HAP-1 (cell line): Measurements from ENCODE around the gene WDR4.
"Not testable (repeated sequence)": the region's sequence is repeated elsewhere in the genome, so short reads cannot be mapped to it uniquely, and the experiment has no call there.

ENCODE experiments used
- DNase-seq, 2 experiments: peaks; one replicate each; pipeline ENCODE4 v3.0.0-alpha.2; 2016 to 2020; ENCODE audit warnings: low spot score in 2 of 2
- H3K27me3 ChIP-seq: fragments of 250-450 bp; sonication (Bioruptor Pico); 2 replicates; pipeline ENCODE4 v1.5.1; 2020; ENCODE audit warnings: low read depth, mild to moderate bottlenecking, moderate library complexity
- H3K36me3 ChIP-seq: fragments of 250-450 bp; sonication (Bioruptor Pico); replicated peaks from 2 replicates; pipeline ENCODE4 v1.5.1; 2020; ENCODE audit warnings: mild to moderate bottlenecking
- H3K4me1 ChIP-seq: fragments of 250-450 bp; sonication (Bioruptor Pico); 2 replicates; pipeline ENCODE4 v1.5.1; 2020; ENCODE audit warnings: mild to moderate bottlenecking
- H3K4me3 ChIP-seq: fragments of 250-450 bp; sonication (Bioruptor Pico); 2 replicates; pipeline ENCODE4 v1.5.1; 2020; ENCODE audit warnings: mild to moderate bottlenecking, moderate library complexity
- H3K9me3 ChIP-seq: fragments of 250-450 bp; sonication (Bioruptor Pico); 2 replicates; pipeline ENCODE4 v1.5.1; 2020; ENCODE audit warnings: mild to moderate bottlenecking, moderate library complexity
- in situ Hi-C: fragments of 300-500 bp; cut with MboI; formaldehyde crosslinking; loops from 3 replicates; pipeline ENCODE4 v1.14.3; 2020; ENCODE audit warnings: low sequenced_read_pairs, inconsistent platforms, mixed read lengths

Gene WDR4

DNA sequence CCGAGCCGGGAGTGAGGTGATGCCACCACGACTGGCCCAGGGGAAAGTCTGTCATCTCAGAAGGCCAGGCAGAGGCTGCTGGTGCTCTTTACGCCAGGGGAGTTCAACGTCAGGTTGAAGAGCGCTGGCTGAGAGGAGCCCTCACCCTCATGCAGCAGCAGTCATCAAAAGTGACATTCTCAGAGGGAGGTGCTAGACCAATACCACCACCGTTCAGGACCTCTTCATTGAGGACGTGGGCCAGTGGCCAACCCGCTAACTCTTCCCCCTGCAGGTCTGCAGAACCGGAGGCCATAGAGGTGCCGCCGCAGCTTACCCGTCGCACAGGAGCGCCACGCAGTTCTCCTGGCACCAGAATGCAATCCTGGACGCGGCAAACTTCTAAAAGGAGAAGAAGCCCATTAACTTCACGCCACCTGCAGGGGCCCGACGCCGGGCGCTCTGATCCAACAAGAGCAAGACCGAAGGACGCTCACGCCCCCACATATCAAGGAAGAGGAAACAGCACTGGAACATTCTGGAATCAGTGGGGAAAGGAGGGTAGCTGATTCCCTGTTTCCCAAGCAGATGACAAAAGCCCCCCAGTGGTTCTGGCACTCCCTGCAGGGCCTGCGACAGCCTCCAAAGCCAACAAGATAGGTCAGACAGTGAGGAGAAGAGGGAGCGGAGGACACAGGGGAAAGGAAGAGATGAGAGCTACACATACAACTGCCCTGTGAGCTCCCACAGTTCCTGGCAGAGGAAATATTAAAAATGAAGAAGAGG, 24.9 kb downstream of the WDR4 start:
- Histone ChIP-seq H3K4me3 (no peak overlapping the region), H3K27me3 (no peaks in the 10 kb centered on the region), H3K9me3 (no peaks in the 10 kb centered on the region), H3K36me3 (peaks cover 99% of the 10 kb centered on the region), H3K4me1 (no peaks in the 10 kb centered on the region)
- no peak for DNase-seq
- in situ Hi-C loops: no loop called here

DNA sequence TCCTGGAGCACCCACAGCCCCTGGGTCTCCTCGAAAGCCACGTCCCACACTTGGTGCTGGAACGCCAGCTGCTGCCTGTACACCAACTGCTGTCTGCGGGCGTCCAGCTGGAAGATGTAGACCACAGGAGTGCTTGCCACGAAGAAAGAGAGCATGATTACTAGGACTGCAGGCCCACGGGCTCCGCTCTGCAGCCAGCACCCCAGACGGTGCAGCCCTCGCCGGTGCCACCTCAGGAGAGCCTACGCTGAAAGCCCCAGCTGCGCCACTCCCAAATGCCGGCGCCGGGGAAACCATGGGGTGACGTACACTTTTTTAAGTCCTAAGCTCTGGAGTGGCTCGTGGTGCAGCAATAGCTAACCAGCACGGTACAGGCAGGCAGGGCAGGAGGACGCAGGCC, 25.7 kb downstream of the WDR4 start:
- peaks cover 94% of the 10 kb centered on the region for H3K36me3 ChIP-seq
- no peaks in the 10 kb centered on the region for H3K9me3 ChIP-seq
- H3K4me1 ChIP-seq: no peaks in the 10 kb centered on the region
- H3K27me3 ChIP-seq: no peaks in the 10 kb centered on the region
- no peak for DNase-seq
- in situ Hi-C loops: no loop called here
- no peak overlapping the region for H3K4me3 ChIP-seq

DNA sequence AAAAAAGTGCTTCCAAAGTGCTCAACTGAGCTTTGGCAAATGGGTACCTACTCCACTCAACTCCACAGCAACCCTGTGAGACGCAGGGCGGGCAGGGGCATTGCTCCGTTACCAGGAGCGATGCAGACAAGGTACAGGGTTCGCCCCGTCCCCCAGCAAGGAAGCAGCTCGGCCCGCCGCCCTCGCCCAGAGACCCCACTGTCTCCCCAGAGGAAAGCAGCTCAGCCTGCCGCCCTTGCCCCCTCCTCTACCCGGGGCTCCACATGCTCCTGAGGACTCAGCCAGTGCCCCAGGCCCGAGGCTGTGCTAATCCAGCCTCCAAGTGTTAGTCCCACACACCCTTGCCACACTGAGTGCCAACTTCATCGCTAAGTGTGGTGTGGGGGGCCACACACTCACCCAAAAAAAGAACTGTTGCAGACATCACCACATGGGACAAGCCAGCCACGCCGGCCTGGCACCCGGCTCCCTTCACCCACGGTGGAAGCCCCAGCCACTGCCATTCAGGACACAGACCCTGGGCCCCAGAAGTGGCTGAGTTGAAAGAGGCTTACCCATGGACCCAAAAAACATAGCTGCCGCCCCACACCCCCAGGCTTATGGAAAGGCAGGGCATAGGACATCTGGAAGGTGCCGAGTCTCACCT, 26.3 kb downstream of the WDR4 start:
- in situ Hi-C loops: no loop called here
- no peaks in the 10 kb centered on the region for H3K9me3 ChIP-seq
- H3K27me3 ChIP-seq: no peaks in the 10 kb centered on the region
- DNase-seq: no peak
- peaks cover 88% of the 10 kb centered on the region for H3K36me3 ChIP-seq
- H3K4me1 ChIP-seq: no peaks in the 10 kb centered on the region
- no peak overlapping the region for H3K4me3 ChIP-seq

GRCh38 chr21:42851812-42852665, 27.3 kb downstream of the WDR4 start:
- no peaks in the 10 kb centered on the region for H3K4me1 ChIP-seq
- no peaks in the 10 kb centered on the region for H3K9me3 ChIP-seq
- in situ Hi-C loops: no loop called here
- no peak for DNase-seq
- no peaks in the 10 kb centered on the region for H3K27me3 ChIP-seq
- H3K4me3 ChIP-seq: no peak overlapping the region
- peaks cover 87% of the 10 kb centered on the region for H3K36me3 ChIP-seq

GRCh38 chr21:42850866-42851391, 28.4 kb downstream of the WDR4 start:
- Histone ChIP-seq H3K9me3 (no peaks in the 10 kb centered on the region), H3K27me3 (no peaks in the 10 kb centered on the region), H3K36me3 (peaks cover 83% of the 10 kb centered on the region), H3K4me1 (no peaks in the 10 kb centered on the region), H3K4me3 (no peak overlapping the region)
- in situ Hi-C loops: no loop called here
- DNase-seq: peak in 1 of 2 experiments; percentile 69

DNA sequence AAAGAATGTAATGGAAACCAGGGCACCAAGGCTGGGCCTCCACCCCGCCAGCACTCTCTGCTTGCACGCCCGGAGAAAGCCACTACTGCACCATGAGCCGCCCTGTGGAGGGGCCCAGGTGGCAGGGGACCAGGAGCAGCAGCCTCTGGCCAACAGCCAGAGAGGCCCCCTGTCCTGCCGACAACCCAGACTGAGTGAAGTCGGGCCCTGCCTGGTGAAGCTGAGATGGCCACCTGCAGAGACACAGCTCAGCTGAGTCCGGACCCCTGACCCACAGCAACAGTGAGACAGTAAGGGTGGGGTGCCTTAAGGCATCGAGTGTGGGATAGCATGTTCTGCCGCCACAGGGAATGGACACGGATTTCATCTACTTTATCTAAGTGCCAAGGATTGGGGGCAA, 28.9 kb downstream of the WDR4 start:
- in situ Hi-C loops: no loop called here
- H3K27me3 ChIP-seq: no peaks in the 10 kb centered on the region
- DNase-seq: no peak
- peaks cover 83% of the 10 kb centered on the region for H3K36me3 ChIP-seq
- H3K9me3 ChIP-seq: no peaks in the 10 kb centered on the region
- no peak overlapping the region for H3K4me3 ChIP-seq
- no peaks in the 10 kb centered on the region for H3K4me1 ChIP-seq

GRCh38 chr21:42849759-42850412, 29.5 kb downstream of the WDR4 start:
- H3K36me3 ChIP-seq: peaks cover 83% of the 10 kb centered on the region
- H3K4me1 ChIP-seq: no peaks in the 10 kb centered on the region
- no peak overlapping the region for H3K4me3 ChIP-seq
- no peaks in the 10 kb centered on the region for H3K27me3 ChIP-seq
- in situ Hi-C loops: no loop called here
- DNase-seq: no peak
- no peaks in the 10 kb centered on the region for H3K9me3 ChIP-seq

- in situ Hi-C loops: no loop called here
- Histone ChIP-seq H3K4me1 (no peaks in the 10 kb centered on the region), H3K4me3 (no peak overlapping the region), H3K9me3 (no peaks in the 10 kb centered on the region), H3K36me3 (peaks cover 83% of the 10 kb centered on the region), H3K27me3 (no peaks in the 10 kb centered on the region)
- no peak for DNase-seq
These were observed 30.2 kb downstream of the WDR4 start for GRCh38 chr21:42848932-42849758.

DNA sequence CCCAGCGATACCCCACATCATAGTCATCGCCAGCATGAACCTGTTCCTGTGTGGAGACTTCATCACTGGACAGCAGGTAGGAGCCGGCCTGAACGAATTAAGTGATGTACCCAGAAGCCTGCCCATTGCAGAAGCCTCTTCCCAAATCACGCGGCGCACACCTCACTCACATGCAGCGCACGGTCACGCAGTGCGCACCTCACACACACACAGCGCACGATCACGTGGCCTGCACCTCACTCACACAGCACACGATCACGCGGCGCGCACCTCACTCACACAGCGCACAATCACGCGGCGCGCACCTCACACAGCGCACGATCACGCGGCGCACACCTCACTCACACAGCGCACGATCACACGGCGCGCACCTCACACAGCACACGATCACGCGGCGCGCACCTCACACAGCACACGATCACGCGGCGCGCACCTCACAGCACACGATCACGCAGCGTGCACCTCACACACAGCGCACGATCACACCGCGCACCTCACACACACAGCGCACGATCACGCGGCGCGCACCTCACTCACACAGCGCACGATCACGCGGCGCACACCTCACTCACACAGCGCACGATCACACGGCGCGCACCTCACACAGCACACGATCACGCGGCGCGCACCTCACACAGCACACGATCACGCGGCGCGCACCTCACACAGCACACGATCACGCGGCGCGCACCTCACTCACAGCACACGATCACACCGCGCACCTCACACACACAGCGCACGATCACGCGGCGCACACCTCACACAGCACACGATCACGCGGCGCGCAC, 31.0 kb downstream of the WDR4 start:
- H3K4me1 ChIP-seq, H3K27me3 ChIP-seq, in situ Hi-C loops, DNase-seq, H3K9me3 ChIP-seq, H3K4me3 ChIP-seq: not testable (repeated sequence)
- peaks cover 82% of the 10 kb centered on the region for H3K36me3 ChIP-seq

GRCh38 chr21:42847726-42848125, 31.6 kb downstream of the WDR4 start:
- Histone ChIP-seq H3K4me3 (no peak overlapping the region), H3K27me3 (no peaks in the 10 kb centered on the region), H3K4me1 (no peaks in the 10 kb centered on the region), H3K36me3 (peaks cover 80% of the 10 kb centered on the region), H3K9me3 (no peaks in the 10 kb centered on the region)
- in situ Hi-C loops: no loop called here
- no peak for DNase-seq

- Histone ChIP-seq H3K36me3 (peaks cover 79% of the 10 kb centered on the region), H3K9me3 (no peaks in the 10 kb centered on the region), H3K4me3 (no peak overlapping the region), H3K4me1 (no peaks in the 10 kb centered on the region), H3K27me3 (no peaks in the 10 kb centered on the region)
- in situ Hi-C loops: no loop called here
- peak in 1 of 2 experiments; percentile 4 for DNase-seq
These were observed 32.2 kb downstream of the WDR4 start for GRCh38 chr21:42847051-42847707.

- H3K36me3 ChIP-seq: peaks cover 74% of the 10 kb centered on the region
- no peaks in the 10 kb centered on the region for H3K4me1 ChIP-seq
- in situ Hi-C loops: no loop called here
- no peaks in the 10 kb centered on the region for H3K9me3 ChIP-seq
- peak in 1 of 2 experiments; percentile 3 for DNase-seq
- no peaks in the 10 kb centered on the region for H3K27me3 ChIP-seq
- H3K4me3 ChIP-seq: no peak overlapping the region
These were observed 33.1 kb downstream of the WDR4 start for GRCh38 chr21:42846221-42846620.
